AG04449 (cell line): ENCODE results near the gene VEGFA.
"Not testable (repeated sequence)": the region's sequence is repeated elsewhere in the genome, so short reads cannot be mapped to it uniquely, and the experiment has no call there.

Source experiments
- CTCF ChIA-PET: fragments of 350-600 bp; formaldehyde crosslinking; extraction: SDS; loops from one replicate; lab custom pipeline; 2021; ENCODE audit warnings: antibody characterized with exemption; lab: Yijun Ruan, JAX
- POLR2A ChIA-PET: fragments of 400-600, 350-600 bp; formaldehyde crosslinking; extraction: SDS; loops from one replicate; lab custom pipeline; 2020; ENCODE audit warnings: antibody characterized with exemption, inconsistent platforms; lab: Yijun Ruan, JAX
- DNase-seq: peaks from one replicate; pipeline ENCODE4 v3.0.0-alpha.2; 2010; ENCODE audit warnings: low read depth, low spot score
- H3K4me3 ChIP-seq: 2 replicates; pipeline ENCODE4 v1.5.1; 2011; ENCODE audit warnings: low read depth, mild to moderate bottlenecking, control low read depth, low read length
- CTCF ChIP-seq: IDR thresholded peaks from one replicate; pipeline ENCODE4 v1.5.1; 2011; ENCODE audit warnings: mild to moderate bottlenecking, moderate library complexity, low read length, control low read depth, inconsistent platforms; ENCODE audit not compliant: insufficient read depth; ENCODE audit errors: missing control alignments

VEGFA gene

GRCh38 chr6:43811733-43812099 is 41.7 kb downstream of the VEGFA start:
- ChIA-PET CTCF (no interaction called here), POLR2A (no interaction called here)
- H3K4me3 ChIP-seq: no peak overlapping the region
- no peak for TF ChIP-seq CTCF
- DNase-seq: no peak

DNA sequence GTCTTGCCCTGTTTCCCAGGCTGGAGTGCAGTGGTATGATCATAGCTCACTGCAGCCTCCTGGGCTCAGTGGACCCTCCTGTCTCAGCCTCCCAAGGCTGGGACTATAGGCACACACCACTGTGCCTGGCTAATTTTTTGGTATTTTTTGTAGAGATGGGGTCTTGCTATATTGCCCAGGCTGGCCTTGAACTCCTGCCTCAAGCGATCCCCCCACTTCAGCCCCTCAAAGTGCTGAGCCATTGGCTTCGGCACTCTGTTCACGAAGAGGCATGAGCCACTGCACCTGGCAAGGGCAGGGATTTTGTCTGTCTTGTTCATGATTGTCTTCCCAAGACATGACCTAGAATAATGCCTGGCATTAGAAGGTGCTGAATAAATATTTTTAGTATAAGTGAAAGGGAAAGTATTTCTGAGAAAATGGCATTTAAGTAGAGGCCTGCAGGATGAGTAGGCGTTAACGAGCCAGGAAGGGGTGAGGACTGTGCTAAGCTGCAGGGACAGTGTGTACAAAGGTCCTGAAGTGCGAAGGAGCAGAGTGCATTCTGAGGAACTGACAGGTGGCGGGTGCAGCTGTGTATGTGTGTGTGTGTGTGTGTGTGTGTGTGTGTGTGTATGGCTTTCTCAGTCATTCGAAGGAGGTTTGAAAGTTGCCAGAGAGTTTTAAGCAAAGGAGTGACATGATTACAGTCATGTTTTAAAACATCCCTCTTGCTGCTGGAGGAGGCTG is 43.0 kb downstream of the VEGFA start:
- no peak overlapping the region for H3K4me3 ChIP-seq
- DNase-seq: no peak
- TF ChIP-seq CTCF: no peak
- CTCF ChIA-PET: no interaction called here
- POLR2A ChIA-PET: no interaction called here

- H3K4me3 ChIP-seq: no peak overlapping the region
- TF ChIP-seq CTCF: no peak
- ChIA-PET CTCF (interaction anchor here (1.5 kb wide), 1 partner anchor 10 kb away, joined by 3 read pairs; no protein-coding TSS in a partner anchor), POLR2A (no interaction called here)
- DNase-seq: no peak
Observed at GRCh38 chr6:43814111-43814510, 44.1 kb downstream of the VEGFA start.

- no peak overlapping the region for H3K4me3 ChIP-seq
- TF ChIP-seq CTCF: no peak
- POLR2A ChIA-PET: no interaction called here
- DNase-seq: no peak
- CTCF ChIA-PET: interaction anchor here (1.5 kb wide), 1 partner anchor 9 kb away, joined by 3 read pairs; no protein-coding TSS in a partner anchor
Observed at GRCh38 chr6:43814865-43815264, 44.9 kb downstream of the VEGFA start.

GRCh38 chr6:43817192-43817591 is 47.2 kb downstream of the VEGFA start:
- TF ChIP-seq CTCF: peak; percentile 40
- no peak for DNase-seq
- ChIA-PET CTCF (interaction anchor here (0.6 to 5.2 kb wide), 14 partner anchors 9 to 258 kb away, joined by 3 to 19 read pairs (median 4); partner anchors contain the start of gene VEGFA), POLR2A (interaction anchor here (1.4 kb wide), 1 partner anchor 15 kb away, joined by 5 read pairs; no protein-coding TSS in a partner anchor)
- H3K4me3 ChIP-seq: no peak overlapping the region

DNA sequence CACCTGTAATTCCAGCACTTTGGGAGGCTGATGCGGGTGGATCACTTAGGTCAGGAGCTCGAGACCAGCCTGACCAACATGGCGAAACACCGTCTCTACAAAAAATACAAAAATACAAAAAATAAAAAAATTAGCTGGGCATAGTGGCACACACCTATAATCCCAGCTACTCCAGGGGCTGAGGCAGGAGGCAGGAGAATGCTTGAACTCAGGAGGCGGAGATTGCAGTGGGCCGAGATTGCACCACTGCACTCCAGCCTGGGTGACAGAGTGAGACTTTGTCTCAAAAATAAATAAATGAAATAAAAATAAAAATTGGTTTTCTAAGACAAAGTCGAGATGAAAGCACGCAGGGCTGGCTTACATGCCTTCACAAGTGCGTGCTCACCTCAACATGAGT is 49.0 kb downstream of the VEGFA start:
- CTCF ChIA-PET: interaction anchor here (1.6 to 5.2 kb wide), 3 partner anchors 9 to 18 kb away, joined by 4 to 19 read pairs (median 9); no protein-coding TSS in a partner anchor
- POLR2A ChIA-PET, DNase-seq, H3K4me3 ChIP-seq: not testable (repeated sequence)

DNA sequence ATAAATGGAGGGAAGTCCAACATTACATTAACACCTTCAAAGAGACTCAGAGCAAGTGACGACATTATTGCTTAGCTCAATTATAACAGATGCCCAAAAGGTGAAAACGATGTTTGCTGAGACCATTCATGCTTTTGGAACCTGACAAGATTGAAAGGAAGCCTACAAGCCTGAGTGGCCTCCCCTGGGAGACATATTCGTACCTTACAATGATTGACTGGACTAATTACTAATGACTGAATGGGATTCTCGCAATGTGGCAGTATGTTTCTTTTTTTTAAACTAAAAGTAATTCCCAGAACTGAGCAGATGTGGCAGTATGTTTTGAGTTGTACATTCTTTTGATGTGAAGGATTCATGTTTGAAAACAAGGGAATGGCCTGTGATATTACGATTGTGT is 49.9 kb downstream of the VEGFA start:
- TF ChIP-seq CTCF: no peak
- CTCF ChIA-PET: interaction anchor here (0.6 to 5.2 kb wide), 4 partner anchors 8 to 134 kb away, joined by 3 to 19 read pairs (median 4); no protein-coding TSS in a partner anchor
- no peak for DNase-seq
- POLR2A ChIA-PET: interaction anchor here (0.6 kb wide), 1 partner anchor 110 kb away, joined by 3 read pairs; no protein-coding TSS in a partner anchor
- H3K4me3 ChIP-seq: no peak overlapping the region
